HG03159 (cell line): Measurements from ENCODE around the gene ZWINT.

Source experiments
- ATAC-seq: cut with Tn5 transposase; IDR thresholded peaks from one replicate; pipeline ENCODE4 v1.9.1; 2021; ENCODE audit warnings: mild to moderate bottlenecking, moderate library complexity; ENCODE audit not compliant: unreplicated experiment

Gene ZWINT

GRCh38 chr10:56360967-56361612, at the start of gene ZWINT:
ZWINT (minus strand) TSS chr10:56361259; CDS start chr10:56361236, 23 bp downstream.
- peak; percentile 100 for ATAC-seq

GRCh38 chr10:56383806-56384205, 22.7 kb upstream of the ZWINT start:
- no peak for ATAC-seq

- ATAC-seq, result no peak
Measured at GRCh38 chr10:56370217-56371113, 9.4 kb upstream of the ZWINT start.

DNA sequence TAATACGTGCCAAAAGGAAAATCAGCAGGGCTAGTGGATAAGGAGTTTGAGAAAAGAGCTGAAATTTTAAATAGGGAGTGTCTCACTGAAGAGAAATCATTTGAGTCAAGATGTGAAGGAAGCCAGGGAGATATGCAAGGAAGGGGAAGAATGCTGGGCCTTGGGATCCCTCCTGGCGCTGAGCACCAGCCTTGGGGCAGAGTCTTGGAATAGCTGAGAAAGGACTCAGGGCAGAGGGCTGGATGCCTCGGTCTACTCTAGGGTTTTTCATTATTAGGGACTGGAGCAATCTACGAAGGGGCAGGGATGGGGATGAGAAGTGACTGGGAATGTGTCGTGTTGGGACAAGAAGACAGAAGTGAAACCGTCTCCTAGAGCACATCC, 484 bp downstream of the ZWINT start:
- no peak for ATAC-seq

DNA sequence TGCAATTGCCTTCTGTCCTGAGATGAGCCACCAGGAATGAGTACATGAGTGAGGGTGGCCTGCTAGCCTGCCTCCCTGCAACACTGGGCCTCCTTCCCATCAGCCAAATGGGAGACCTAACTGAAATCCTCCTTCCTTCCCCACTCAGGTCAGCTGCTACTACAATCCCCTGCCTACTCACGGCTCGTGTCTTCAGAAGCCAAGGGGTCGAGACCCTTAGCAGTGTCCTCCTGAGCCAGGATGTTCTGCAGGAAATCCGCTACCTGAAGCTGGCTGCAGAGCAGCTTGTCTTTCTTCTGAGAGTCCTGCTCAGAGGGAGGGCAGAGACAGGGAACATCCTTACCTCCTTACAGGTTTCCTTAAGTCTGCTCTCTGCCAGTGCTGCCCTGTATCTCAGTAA, 1.2 kb downstream of the ZWINT start:
- no peak for ATAC-seq

GRCh38 chr10:56357018-56357417, 4.0 kb downstream of the ZWINT start:
- ATAC-seq, result no peak

DNA sequence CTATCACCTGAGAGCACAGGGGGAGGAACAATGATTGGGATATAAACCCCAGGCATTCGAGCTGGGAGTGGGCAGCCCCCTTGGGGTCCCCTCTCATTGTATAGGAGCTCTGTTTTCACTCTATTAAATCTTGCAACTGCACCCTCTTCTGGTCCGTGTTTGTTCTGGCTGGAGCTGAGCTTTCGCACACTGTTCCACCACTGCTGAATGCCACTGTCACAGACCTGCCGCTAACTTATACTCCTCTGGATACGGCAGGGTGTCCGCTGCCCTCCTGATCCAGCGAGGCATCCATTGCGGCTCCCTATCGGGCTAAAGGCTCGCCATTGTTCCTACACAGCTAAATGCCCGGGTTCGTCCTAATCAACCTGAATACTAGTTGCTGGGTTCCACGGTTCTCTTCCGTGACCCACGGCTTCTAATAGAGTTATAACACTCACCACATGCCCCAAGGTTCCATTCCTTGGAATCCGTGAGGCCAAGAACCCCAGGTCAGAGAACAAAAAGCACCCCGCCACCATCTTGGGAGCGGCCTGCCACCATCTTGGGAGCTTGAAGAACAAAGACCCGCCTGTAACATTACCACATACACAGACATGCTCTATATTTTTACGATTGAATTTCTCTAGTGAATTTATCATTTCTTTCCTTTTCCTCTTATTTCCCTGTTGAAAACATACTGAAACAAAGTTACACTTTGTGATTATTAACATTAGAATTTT, 9.0 kb downstream of the ZWINT start:
- no peak for ATAC-seq

DNA sequence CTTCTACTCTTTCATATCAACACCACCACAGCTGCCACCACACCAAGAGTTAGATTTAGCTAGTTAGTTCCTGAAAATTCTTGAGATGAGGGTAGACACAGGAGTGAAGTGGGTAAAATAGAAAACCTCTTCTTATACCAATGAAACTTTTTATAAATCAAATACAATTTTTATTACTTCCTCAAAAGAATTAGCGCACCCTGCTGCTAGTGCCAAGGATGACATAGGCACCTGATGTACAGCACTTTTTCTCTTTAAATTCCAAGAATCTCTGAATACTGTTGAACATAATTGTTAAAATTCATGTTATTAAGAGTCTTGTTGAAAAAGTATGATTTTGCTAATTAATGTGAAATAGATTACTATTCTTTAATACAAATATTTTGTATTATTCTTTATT, 11.4 kb downstream of the ZWINT start:
- ATAC-seq, result no peak

GRCh38 chr10:56348101-56348500, 13.0 kb downstream of the ZWINT start:
- no peak for ATAC-seq

DNA sequence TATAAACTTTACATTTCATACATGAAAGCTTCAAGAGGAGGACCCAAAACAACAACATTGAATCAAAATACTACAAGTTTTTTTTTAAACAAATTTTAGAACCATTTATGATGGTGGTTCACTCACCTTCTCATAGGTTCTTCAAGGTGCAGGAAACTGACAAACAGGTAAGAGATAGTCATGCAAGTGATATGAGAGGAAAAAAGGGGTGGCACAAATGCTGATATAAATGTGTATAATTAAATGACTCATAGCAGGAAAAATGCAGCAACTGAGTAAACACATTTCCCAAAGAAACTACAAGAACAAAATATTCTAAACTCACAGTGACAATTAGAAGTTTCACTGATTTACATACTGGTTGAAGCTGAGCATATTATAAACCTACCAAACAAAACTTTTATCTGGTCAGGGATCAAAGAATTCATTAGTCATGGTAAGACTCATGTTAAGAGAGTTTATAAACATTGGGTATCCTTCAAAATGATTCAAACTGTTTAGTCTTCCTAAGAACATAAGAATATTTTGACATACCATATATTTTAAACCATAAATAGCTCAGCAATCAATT, 14.1 kb downstream of the ZWINT start:
- ATAC-seq, result no peak

GRCh38 chr10:56341612-56342011, 19.4 kb downstream of the ZWINT start:
- no peak for ATAC-seq

GRCh38 chr10:56329961-56330360, 31.1 kb downstream of the ZWINT start:
- no peak for ATAC-seq

DNA sequence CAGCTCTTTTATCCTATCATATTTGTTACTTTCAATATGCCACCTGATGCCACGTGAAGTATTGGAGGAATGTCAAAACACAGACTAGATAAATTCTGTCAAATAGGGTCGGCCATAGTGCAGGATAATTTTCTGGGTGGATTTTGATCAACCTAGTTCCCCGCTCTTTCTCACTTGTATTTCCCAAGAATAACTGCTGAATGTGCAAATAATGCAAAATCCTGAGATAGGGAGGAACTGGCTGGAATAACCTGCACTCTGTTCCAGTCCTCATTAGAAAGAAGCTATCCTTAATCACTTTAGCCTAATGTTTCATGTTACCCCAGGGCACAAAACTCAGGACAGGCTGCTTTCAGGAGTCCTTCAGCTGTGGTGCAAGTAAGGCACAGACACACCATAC, 33.9 kb downstream of the ZWINT start:
- no peak for ATAC-seq

GRCh38 chr10:56319386-56319785, 41.7 kb downstream of the ZWINT start:
- peak; percentile 95 for ATAC-seq

- ATAC-seq, result peak; percentile 31
Measured at GRCh38 chr10:56318816-56319215, 42.2 kb downstream of the ZWINT start.

DNA sequence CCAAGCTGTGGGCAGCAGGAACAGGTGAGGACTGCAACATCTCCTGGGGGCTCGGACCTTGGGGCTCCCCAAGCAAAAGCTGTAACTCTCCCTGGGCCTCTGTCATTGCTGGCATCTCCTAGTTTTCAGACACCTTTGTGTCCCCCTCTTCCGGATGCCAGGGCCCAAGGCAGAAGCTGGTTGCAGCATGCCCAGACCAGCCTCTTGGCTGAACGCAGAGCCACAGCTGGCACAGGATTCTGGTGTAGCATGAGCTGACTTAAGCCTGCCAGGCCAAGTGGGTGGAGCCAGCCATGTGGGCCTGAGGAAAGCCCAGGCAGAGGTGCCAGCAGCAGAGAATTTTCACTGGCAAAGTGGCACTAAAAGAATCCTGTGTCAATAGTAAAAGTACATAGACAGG, 43.5 kb downstream of the ZWINT start:
- no peak for ATAC-seq

- no peak for ATAC-seq
Measured at GRCh38 chr10:56316603-56317002, 44.5 kb downstream of the ZWINT start.
